HepG2 (cell line): ENCODE measurements around the gene TSC22D3.

Experiments used
- EZH2 ChIP-seq: conservative IDR thresholded peaks from 2 replicates; pipeline ENCODE4 v1.6.1; 2012; ENCODE audit warnings: mild to moderate bottlenecking, low read depth, low read length, moderate library complexity
- ZNF124 ChIP-seq: sonication (generic); formaldehyde crosslinking; IDR thresholded peaks from 2 replicates; pipeline ENCODE4 v1.4.0; 2020; ENCODE audit warnings: missing genetic modification reagents

GRCh38 chrX:107673933-107674479, 101.6 kb downstream of the TSC22D3 start:
- TF ChIP-seq EZH2 (no peak), ZNF124 (no peak)
